ENCODE measurements around the gene PITHD1. TPM values are rescaled to one million over a fixed set of nuclear protein-coding genes. Genes with fewer than 3 reads are reported as not detected.
"Not testable (repeated sequence)": the region's sequence is repeated elsewhere in the genome, so short reads cannot be mapped to it uniquely, and the experiment has no call there.

Gene PITHD1
- total and polyA plus RNA-seq, 2 of the 8 experiments (the other 6 are each of a cell fraction or from before 2014, with no cell fraction given) = 67.4 to 68.8 TPM

DNA sequence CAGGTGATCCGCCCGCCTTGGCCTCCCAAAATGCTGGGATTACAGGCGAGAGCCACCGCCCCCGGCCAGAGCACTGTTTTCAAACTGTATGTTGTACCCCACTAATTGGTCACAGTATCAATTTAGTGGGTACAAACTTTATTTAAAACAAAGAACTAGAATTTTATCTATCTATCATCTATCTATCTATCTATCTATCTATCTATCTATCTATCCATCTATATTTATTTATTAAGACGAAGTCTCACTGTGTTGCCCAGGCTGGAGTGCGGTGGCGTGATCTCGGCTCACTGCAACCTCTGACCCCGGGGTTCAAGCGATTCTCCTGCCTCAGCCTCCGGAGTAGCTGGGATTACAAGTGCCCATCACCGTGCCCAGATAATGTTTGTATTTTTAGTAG, 48.4 kb downstream of the PITHD1 start:
- H3K9me3 ChIP-seq (ENCODE audit: insufficient read depth in 2 of 2, low read depth in 1 of 2, low read length in 1 of 2) = not testable (repeated sequence)
- CTCF ChIA-PET (ENCODE audit: partially characterized antibody) = interaction anchor here (0.6 to 8.5 kb wide), 3 partner anchors 15 to 55 kb away, joined by 3 to 99 read pairs (median 3); no protein-coding TSS in a partner anchor

More for the DNA sequence above, 48.4 kb downstream of the PITHD1 start:
- H3K18ac ChIP-seq (ENCODE audit: extremely low read depth, low read length); H3K27me3 ChIP-seq (replicated peaks in 1 of 4; ENCODE audit: control insufficient read depth in 3 of 4, extremely low read depth in 1 of 4, insufficient read depth in 3 of 4, low read length in 3 of 4); H3K36me3 ChIP-seq (ENCODE audit: control insufficient read depth in 2 of 4, insufficient read depth in 4 of 4, low read length in 3 of 4); H4K91ac ChIP-seq (replicated peaks; ENCODE audit: insufficient read length, low read length); H3K4me3 ChIP-seq (ENCODE audit: extremely low read depth in 1 of 4, insufficient read depth in 2 of 4, low read depth in 3 of 4, low read length in 4 of 4); H3K27ac ChIP-seq (ENCODE audit: low read depth, low read length); H4K8ac ChIP-seq (ENCODE audit: extremely low read depth, insufficient read depth, low read length); H2BK12ac ChIP-seq (ENCODE audit: low read depth, low read length); H3K56ac ChIP-seq (replicated peaks; ENCODE audit: insufficient read length, low read depth, low read length); H3K79me2 ChIP-seq (ENCODE audit: control insufficient read depth in 1 of 2, insufficient read depth in 2 of 2, low read length in 2 of 2); H3K23ac ChIP-seq (ENCODE audit: insufficient read length); H3K4me2 ChIP-seq (ENCODE audit: insufficient read depth in 1 of 2, low read depth in 2 of 2, low read length in 2 of 2); H2BK5ac ChIP-seq (ENCODE audit: low read depth, low read length); H2AFZ ChIP-seq (ENCODE audit: low read length); H4K5ac ChIP-seq (ENCODE audit: insufficient read length, low read depth, low read length); H3K14ac ChIP-seq (ENCODE audit: insufficient read length); H2BK120ac ChIP-seq (replicated peaks; ENCODE audit: low read depth, low read length); DNase-seq (ENCODE audit: low read depth in 1 of 2, low spot score in 2 of 2); H2BK15ac ChIP-seq (ENCODE audit: low read length); FAIRE-seq; H3K9ac ChIP-seq (replicated peaks in 1 of 4; ENCODE audit: extremely low read depth in 1 of 4, low read depth in 3 of 4, low read length in 3 of 4); H3K4ac ChIP-seq (replicated peaks; ENCODE audit: insufficient read length, low read depth, low read length); H3K4me1 ChIP-seq (replicated peaks in 1 of 4; ENCODE audit: control insufficient read depth in 3 of 4, insufficient read depth in 4 of 4, low read length in 3 of 4); H3K23me2 ChIP-seq (ENCODE audit: low read depth, low read length); H4K20me1 ChIP-seq (replicated peaks in 1 of 2; ENCODE audit: control insufficient read depth in 1 of 2, insufficient read depth in 2 of 2, low read length in 2 of 2); H2BK20ac ChIP-seq (ENCODE audit: low read length); H3K79me1 ChIP-seq (ENCODE audit: low read depth, low read length); H2AK5ac ChIP-seq (ENCODE audit: low read depth, low read length): not testable (repeated sequence)
- 91% methylated on average over 13 of the region's 13 CpGs; no CpG with 5 or more reads in 1 of the 2 experiments for WGBS, 2 experiments (ENCODE audit: extremely low coverage in 1 of 2, insufficient coverage in 1 of 2, insufficient read length in 1 of 2, insufficient replicate concordance in 2 of 2, low coverage in 1 of 2, low lambda C conversion rate in 2 of 2, missing lambda C conversion rate in 1 of 2)
- POLR2A ChIA-PET (ENCODE audit: partially characterized antibody) = interaction anchor here (2.2 to 4.2 kb wide), 2 partner anchors 15 to 28 kb away, joined by 8 to 28 read pairs; partner anchors contain the start of gene GALE
